OCI-LY1 (cell line): ENCODE data around the gene ORAI1.

Source experiments
- H2AFZ ChIP-seq: fragments of 200-600 bp; sonication (generic), shearing (Covaris generic); 2 replicates; pipeline ENCODE4 v1.6.0; 2014; ENCODE audit warnings: antibody characterized with exemption, mild to moderate bottlenecking, low read length
- H3F3A ChIP-seq: fragments of 200-600 bp; sonication (generic), shearing (Covaris generic); 2 replicates; pipeline ENCODE4 v1.6.0; 2014; ENCODE audit warnings: mild to moderate bottlenecking, antibody characterized with exemption, low read length, moderate library complexity; ENCODE audit not compliant: insufficient read depth
- H3K27ac ChIP-seq: fragments of 200-600 bp; sonication (generic); 2 replicates; pipeline ENCODE4 v1.5.1; 2014; ENCODE audit warnings: low read length, mixed run types, mild to moderate bottlenecking, low read depth; ENCODE audit not compliant: poor library complexity, severe bottlenecking
- H3K27me3 ChIP-seq: fragments of 200-600 bp; sonication (generic); 2 replicates; pipeline ENCODE4 v1.6.0; 2014; ENCODE audit warnings: antibody characterized with exemption, mild to moderate bottlenecking, low read length, moderate library complexity; ENCODE audit not compliant: insufficient read depth
- H3K36me3 ChIP-seq: fragments of 200-600 bp; sonication (generic); 2 replicates; pipeline ENCODE4 v1.6.1; 2014; ENCODE audit warnings: mild to moderate bottlenecking, antibody characterized with exemption, low read length, moderate library complexity, mixed read lengths; ENCODE audit not compliant: insufficient read depth
- H3K4me1 ChIP-seq: fragments of 200-600 bp; sonication (generic); 2 replicates; pipeline ENCODE4 v1.5.1; 2014; ENCODE audit warnings: mild to moderate bottlenecking, low read length, moderate library complexity; ENCODE audit not compliant: insufficient read depth, severe bottlenecking
- H3K4me2 ChIP-seq: fragments of 200-600 bp; sonication (generic), shearing (Covaris generic); 2 replicates; pipeline ENCODE4 v1.6.1; 2014; ENCODE audit warnings: low read length
- H3K4me3 ChIP-seq: fragments of 200-600 bp; sonication (generic); 2 replicates; pipeline ENCODE4 v1.5.1; 2014; ENCODE audit warnings: low read length, low read depth, mild to moderate bottlenecking, mixed read lengths; ENCODE audit not compliant: poor library complexity, severe bottlenecking
- H3K79me2 ChIP-seq: fragments of 200-600 bp; shearing (Covaris generic); 2 replicates; pipeline ENCODE4 v1.6.1; 2016; ENCODE audit warnings: mixed run types, low read length, mixed read lengths; ENCODE audit not compliant: insufficient read depth
- H3K9ac ChIP-seq: fragments of 200-600 bp; sonication (generic), shearing (Covaris generic); 2 replicates; pipeline ENCODE4 v1.6.1; 2014; ENCODE audit warnings: mild to moderate bottlenecking, low read length, mixed read lengths
- H3K9me2 ChIP-seq: fragments of 200-600 bp; sonication (generic), shearing (Covaris generic); 2 replicates; pipeline ENCODE4 v1.6.1; 2014; ENCODE audit warnings: low read depth, mild to moderate bottlenecking, low read length, mixed read lengths
- H3K9me3 ChIP-seq: fragments of 200-600 bp; shearing (Covaris generic); 2 replicates; pipeline ENCODE4 v1.6.1; 2014; ENCODE audit warnings: low read length, mixed read lengths
- H4K20me1 ChIP-seq: fragments of 200-600 bp; sonication (generic), shearing (Covaris generic); 2 replicates; pipeline ENCODE4 v1.6.0; 2016; ENCODE audit warnings: mild to moderate bottlenecking, low read length; ENCODE audit not compliant: insufficient read depth
- EZH2 ChIP-seq: fragments of 200-600 bp; sonication (generic), shearing (Covaris generic); IDR thresholded peaks from 2 replicates; pipeline ENCODE4 v1.8.0; 2017; ENCODE audit warnings: borderline replicate concordance, mixed run types, mild to moderate bottlenecking, antibody characterized with exemption, low read length, moderate library complexity, mixed read lengths
- TF ChIP-seq, protein P1 (sequence below): fragments of 200-600 bp; sonication (generic), shearing (Covaris generic); IDR thresholded peaks from 2 replicates; pipeline ENCODE4 v1.5.1; 2017; ENCODE audit warnings: mild to moderate bottlenecking, antibody characterized with exemption, low read length, moderate library complexity, mixed read lengths

Gene ORAI1

DNA sequence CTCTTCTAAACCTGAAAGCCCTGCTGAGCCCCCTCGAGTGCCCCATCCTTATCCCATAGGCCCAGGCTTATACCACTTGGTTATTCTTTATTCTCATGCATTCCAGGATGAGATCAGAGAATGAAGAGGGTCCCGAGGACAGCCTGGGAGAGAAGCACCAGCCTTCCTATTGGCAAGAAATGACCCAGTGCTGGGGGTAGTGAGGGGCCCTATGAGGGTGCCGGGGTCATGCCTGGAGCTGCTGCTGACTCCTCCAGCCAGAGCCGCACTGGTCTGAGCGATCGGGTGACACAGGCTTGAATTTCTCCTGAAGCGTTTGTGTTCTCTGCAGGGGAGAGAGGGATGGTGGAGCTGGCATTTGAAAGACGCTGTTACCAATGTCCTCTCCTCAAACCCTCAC is 25.0 kb downstream of the ORAI1 start:
- no peak for TF ChIP-seq EZH2
- TF ChIP-seq, protein P1, sequence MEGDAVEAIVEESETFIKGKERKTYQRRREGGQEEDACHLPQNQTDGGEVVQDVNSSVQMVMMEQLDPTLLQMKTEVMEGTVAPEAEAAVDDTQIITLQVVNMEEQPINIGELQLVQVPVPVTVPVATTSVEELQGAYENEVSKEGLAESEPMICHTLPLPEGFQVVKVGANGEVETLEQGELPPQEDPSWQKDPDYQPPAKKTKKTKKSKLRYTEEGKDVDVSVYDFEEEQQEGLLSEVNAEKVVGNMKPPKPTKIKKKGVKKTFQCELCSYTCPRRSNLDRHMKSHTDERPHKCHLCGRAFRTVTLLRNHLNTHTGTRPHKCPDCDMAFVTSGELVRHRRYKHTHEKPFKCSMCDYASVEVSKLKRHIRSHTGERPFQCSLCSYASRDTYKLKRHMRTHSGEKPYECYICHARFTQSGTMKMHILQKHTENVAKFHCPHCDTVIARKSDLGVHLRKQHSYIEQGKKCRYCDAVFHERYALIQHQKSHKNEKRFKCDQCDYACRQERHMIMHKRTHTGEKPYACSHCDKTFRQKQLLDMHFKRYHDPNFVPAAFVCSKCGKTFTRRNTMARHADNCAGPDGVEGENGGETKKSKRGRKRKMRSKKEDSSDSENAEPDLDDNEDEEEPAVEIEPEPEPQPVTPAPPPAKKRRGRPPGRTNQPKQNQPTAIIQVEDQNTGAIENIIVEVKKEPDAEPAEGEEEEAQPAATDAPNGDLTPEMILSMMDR: no peak
- no peaks in the 10 kb centered on the region for H3K9me3 ChIP-seq
- no peaks in the 10 kb centered on the region for H3K27me3 ChIP-seq
- H3K27ac ChIP-seq: no peak overlapping the region
- H3K4me3 ChIP-seq: no peak overlapping the region
- no peaks in the 10 kb centered on the region for H3K79me2 ChIP-seq
- H3F3A ChIP-seq: no peaks in the 10 kb centered on the region
- H3K9me2 ChIP-seq: no peaks in the 10 kb centered on the region
- no peak overlapping the region for H3K9ac ChIP-seq
- H3K36me3 ChIP-seq: no peaks in the 10 kb centered on the region
- H3K4me1 ChIP-seq: no peaks in the 10 kb centered on the region
- H2AFZ ChIP-seq: no peak overlapping the region
- H4K20me1 ChIP-seq: no peaks in the 10 kb centered on the region
- H3K4me2 ChIP-seq: no peak overlapping the region

GRCh38 chr12:121652767-121653497 is 26.6 kb downstream of the ORAI1 start:
- no peak overlapping the region for H3K27ac ChIP-seq
- H4K20me1 ChIP-seq: no peaks in the 10 kb centered on the region
- no peaks in the 10 kb centered on the region for H3F3A ChIP-seq
- no peak for TF ChIP-seq EZH2
- TF ChIP-seq, protein P1: peak; percentile 25; the same call in 1 of the 2 replicates
- no peaks in the 10 kb centered on the region for H3K36me3 ChIP-seq
- H3K4me1 ChIP-seq: peaks cover 1% of the 10 kb centered on the region
- H3K9ac ChIP-seq: no peak overlapping the region
- no peak overlapping the region for H3K4me2 ChIP-seq
- H3K9me2 ChIP-seq: no peaks in the 10 kb centered on the region
- H3K27me3 ChIP-seq: no peaks in the 10 kb centered on the region
- no peak overlapping the region for H3K4me3 ChIP-seq
- H2AFZ ChIP-seq: no peak overlapping the region
- H3K79me2 ChIP-seq: no peaks in the 10 kb centered on the region
- H3K9me3 ChIP-seq: no peaks in the 10 kb centered on the region

- H3K4me3 ChIP-seq: no peak overlapping the region
- H4K20me1 ChIP-seq: no peaks in the 10 kb centered on the region
- H3K9ac ChIP-seq: no peak overlapping the region
- no peaks in the 10 kb centered on the region for H3K27me3 ChIP-seq
- H3K9me3 ChIP-seq: no peaks in the 10 kb centered on the region
- peaks cover 12% of the 10 kb centered on the region for H3K4me1 ChIP-seq
- H3F3A ChIP-seq: no peaks in the 10 kb centered on the region
- H3K4me2 ChIP-seq: no peak overlapping the region
- no peaks in the 10 kb centered on the region for H3K79me2 ChIP-seq
- H2AFZ ChIP-seq: no peak overlapping the region
- no peaks in the 10 kb centered on the region for H3K9me2 ChIP-seq
- no peaks in the 10 kb centered on the region for H3K36me3 ChIP-seq
- TF ChIP-seq, protein P1: no peak
- TF ChIP-seq EZH2: no peak
- H3K27ac ChIP-seq: no peak overlapping the region
Measured at GRCh38 chr12:121653999-121654398, 27.7 kb downstream of the ORAI1 start.
